Hippocampal formation (tissue), 2 donors: ENCODE measurements around the gene TAF11L11.
"Not testable (repeated sequence)": the region's sequence is repeated elsewhere in the genome, so short reads cannot be mapped to it uniquely, and the experiment has no call there.

Experiments used
- DNase-seq, 2 donors: peaks; one replicate each; lab custom pipeline; 2025; lab: John Stamatoyannopoulos, UW

Gene TAF11L11

DNA sequence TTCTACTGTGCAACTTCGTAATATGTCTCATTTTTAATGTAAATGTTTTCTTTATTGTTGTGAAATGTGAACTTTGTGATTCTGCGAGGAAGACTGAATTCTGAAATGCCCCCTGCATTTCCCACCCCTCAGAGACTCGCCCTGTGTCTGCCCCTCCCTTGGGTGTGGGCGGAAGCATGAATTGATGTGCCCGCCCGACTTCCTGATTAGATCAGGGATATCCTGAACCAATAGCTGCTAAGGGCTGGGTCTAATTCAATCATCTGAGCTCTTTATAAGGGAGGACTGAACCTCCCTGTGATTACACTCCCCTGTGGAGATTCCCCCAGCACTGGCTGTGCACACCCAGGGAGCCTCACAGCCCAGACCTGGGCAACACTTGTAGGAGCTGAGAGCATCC lies at the start of gene TAF11L11:
TAF11L11 (plus strand) TSS at position 304 of the 400 bp plus-strand sequence.
- DNase-seq: not testable (repeated sequence)

- DNase-seq: not testable (repeated sequence)
Measured at GRCh38 chr5:17585658-17586057, 18.3 kb upstream of the TAF11L11 start, which contains the start of gene TAF11L7. Gene TAF11L7, minus strand, starts transcription at chr5:17585758.

DNA sequence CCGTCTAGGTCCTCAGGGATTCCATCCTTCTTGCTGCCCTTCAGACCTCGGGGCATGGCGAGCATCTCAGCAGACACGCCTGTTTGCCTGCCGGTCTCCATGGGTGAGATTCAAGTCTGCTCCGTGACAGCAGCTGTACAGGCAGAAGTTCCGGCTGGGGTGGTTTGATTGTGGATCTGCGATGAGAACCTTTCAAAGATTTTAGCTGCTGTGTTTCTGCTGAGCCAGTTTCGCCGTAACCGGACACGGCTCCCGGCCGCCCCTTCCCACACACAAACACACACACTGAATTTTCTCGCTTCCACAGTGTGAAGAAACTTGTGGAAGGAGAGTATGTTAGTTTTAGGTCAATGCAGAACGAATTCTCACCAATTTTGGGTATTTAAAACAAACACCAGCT lies 13.1 kb upstream of the TAF11L11 start, which contains the start of gene TAF11L8:
TAF11L8 (minus strand) TSS at position 101 of the 400 bp plus-strand sequence.
- not testable (repeated sequence) for DNase-seq

GRCh38 chr5:17594255-17594654 lies 9.7 kb upstream of the TAF11L11 start, which contains the start of gene TAF11L9:
Gene TAF11L9, minus strand, starts transcription at chr5:17594394.
- not testable (repeated sequence) for DNase-seq

DNA sequence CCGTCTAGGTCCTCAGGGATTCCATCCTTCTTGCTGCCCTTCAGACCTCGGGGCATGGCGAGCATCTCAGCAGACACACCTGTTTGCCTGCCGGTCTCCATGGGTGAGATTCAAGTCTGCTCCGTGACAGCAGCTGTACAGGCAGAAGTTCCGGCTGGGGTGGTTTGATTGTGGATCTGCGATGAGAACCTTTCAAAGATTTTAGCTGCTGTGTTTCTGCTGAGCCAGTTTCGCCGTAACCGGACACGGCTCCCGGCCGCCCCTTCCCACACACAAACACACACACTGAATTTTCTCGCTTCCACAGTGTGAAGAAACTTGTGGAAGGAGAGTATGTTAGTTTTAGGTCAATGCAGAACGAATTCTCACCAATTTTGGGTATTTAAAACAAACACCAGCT lies 6.3 kb upstream of the TAF11L11 start, which contains the start of gene TAF11L10:
TAF11L10 (minus strand) TSS at position 101 of the 400 bp plus-strand sequence.
- DNase-seq: not testable (repeated sequence)

- no peak for DNase-seq
Measured at GRCh38 chr5:17604951-17605350, 968 bp downstream of the TAF11L11 start.

DNA sequence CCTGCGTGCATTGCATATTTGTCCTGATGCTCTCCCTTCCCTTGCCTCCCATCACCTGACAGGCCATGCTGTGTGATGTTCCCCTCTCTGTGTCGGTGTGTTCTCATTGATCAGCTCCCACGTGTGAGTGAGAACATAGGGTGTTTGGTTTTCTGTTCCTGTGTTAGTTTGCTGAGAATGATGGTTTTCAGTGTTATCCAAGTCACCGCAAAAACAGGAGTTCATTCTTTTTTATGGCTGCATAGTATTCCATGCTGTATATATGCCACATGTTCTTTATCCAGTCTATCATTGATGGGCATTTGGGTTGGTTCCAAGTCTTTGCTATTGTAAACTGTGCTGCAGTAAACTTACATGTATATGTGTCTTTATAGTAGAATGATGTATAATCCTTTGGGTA lies 3.5 kb downstream of the TAF11L11 start:
- not testable (repeated sequence) for DNase-seq

- not testable (repeated sequence) for DNase-seq
Measured at GRCh38 chr5:17610092-17610491, 6.1 kb downstream of the TAF11L11 start, which contains the start of gene TAF11L12. Gene TAF11L12, plus strand, starts transcription at chr5:17610392.

DNA sequence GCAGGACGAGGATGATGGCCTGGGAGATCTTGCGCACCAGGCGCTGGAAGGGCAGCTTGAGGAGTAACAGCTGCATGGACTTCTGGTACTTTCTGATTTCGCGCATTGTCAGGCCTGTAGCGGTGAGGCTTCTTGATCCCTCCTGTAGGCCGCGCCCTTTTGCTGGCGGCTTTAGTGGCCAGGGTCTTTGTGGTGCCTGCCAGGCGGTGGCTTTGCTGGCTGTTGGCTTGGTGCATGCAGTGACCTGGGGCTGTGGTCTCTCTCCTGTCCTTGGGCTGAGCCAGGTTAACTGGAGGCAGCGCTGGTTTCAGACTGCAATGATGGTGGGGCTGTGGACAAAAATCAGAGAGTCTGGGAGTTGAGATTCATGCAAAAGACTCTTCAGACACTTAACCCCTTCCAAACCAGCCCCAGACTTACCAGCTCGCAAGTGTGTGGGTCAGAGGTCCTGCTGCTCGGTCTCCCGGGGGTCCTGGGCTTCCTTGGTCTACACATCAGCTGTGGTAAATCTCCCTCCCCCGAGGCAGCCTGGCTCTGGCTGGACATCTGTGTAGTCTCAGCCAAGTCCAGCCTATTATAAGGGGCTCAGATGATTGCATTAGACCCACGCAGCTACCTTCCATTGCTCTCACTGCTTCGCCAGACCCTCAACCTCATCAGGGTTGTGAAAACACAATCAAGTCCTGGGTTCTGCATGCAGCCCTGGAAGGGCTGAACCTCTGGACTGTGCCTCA lies 11.1 kb downstream of the TAF11L11 start:
- no peak for DNase-seq

- DNase-seq: no peak
Measured at GRCh38 chr5:17619354-17619753, 15.4 kb downstream of the TAF11L11 start.

DNA sequence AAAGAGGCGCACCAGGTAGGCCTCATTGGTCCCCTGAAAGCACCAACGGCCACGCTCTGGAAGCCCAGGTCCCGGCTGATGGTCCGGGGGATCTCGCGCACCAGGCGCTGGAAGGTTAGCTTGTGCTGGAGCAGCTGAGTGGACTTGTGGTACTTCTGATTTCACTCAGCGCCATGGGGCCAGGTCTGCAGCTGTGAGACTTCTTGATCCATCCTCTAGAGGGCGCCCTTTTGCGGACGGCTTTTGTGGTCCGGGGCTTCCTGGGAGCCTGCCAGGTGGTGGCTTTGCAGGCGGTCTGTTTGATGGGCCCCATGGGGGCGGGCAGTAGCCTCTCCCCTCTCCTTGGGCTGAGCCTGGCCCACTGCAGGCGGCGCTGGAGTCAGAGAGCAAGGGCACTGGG lies 16.6 kb downstream of the TAF11L11 start:
- no peak for DNase-seq

DNA sequence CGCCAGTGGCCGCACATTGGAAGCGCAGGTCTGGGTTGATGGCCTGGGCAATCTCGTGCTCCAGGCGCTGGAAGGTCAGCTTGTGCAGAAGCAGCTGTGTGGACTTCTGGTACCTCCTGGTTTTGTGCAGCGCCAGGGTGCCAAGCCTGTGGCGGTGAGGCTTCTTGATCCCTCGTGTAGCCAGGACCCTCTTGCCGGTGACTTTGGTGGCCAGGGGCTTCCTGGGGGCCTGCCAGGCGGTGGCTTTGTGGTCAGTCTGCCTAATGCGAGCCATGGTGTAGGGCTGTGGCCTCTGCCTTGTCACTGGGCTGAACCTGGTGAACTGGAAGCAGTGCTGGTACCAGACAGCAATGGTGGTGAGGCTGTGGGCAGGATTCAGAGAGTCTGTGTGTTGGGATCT lies 21.7 kb downstream of the TAF11L11 start:
- DNase-seq: no peak

DNA sequence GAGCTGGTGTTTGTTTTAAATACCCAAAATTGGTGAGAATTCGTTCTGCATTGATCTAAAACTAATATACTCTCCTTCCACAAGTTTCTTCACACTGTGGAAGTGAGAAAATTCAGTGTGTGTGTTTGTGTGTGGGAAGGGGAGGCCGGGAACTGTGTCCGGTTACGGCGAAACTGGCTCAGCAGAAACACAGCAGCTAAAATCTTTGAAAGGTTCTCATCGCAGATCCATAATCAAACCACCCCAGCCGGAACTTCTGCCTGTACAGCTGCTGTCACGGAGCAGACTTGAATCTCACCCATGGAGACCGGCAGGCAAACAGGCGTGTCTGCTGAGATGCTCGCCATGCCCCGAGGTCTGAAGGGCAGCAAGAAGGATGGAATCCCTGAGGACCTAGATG lies 27.8 kb downstream of the TAF11L11 start, which contains the start of gene TAF11L13:
TAF11L13 (plus strand) TSS at position 301 of the 400 bp plus-strand sequence.
- not testable (repeated sequence) for DNase-seq

DNA sequence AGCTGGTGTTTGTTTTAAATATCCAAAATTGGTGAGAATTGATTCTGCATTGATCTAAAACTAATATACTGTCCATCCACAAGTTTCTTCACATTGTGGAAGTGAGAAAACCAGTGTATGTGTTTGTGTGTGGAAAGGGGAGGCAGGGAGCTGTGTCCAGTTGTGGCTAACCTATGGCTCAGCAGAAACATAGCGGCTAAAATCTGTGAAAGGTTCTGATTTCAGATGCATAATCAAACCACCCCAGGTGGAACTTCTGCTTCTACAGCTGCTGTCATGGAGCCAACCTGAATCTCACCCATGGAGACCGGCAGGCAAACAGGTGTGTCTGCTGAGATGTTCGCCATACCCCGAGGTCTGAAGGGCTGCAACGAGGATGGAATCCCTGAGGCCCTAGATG lies 30.2 kb downstream of the TAF11L11 start, which contains the start of gene TAF11L14:
TAF11L14 (plus strand) TSS at position 301 of the 400 bp plus-strand sequence.
- DNase-seq: no peak

DNA sequence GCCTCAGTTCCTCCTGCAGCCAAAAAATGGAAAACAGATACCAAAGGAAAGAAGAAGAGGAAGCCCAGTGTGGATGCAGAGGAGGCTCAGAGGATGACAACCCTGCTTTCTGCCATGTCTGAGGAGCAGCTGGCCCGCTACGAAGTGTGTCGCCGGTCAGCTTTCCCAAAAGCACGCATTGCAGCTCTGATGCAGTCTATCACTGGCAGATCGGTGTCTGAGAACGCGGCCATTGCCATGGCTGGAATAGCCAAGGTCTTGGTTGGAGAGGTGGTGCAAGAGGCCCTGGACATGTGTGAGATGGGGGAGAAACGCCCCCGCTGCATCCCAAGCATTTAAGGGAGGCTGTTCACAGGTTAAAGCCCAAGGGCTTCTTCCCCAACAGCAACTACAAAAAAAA lies 45.2 kb downstream of the TAF11L11 start:
- DNase-seq: not testable (repeated sequence)

- DNase-seq: not testable (repeated sequence)
Measured at GRCh38 chr5:17655201-17655759, 51.3 kb downstream of the TAF11L11 start.
